GM23338 (cell line): ENCODE data around the gene ERN1. TPM values are rescaled to one million over a fixed set of nuclear protein-coding genes. Genes with fewer than 3 reads are reported as not detected.

Source experiments
- ATAC-seq: fragments of 200-7000 bp; cut with Tn5 transposase; 3 replicates; pipeline ENCODE4 v1.9.1; 2020
- DNase-seq: peaks from one replicate; pipeline ENCODE4 v3.0.0-alpha.2; 2015; ENCODE audit warnings: low spot score
- H2AFZ ChIP-seq: fragments of 200-600 bp; sonication (generic); 2 replicates; pipeline ENCODE4 v1.8.0; 2016; ENCODE audit warnings: antibody characterized with exemption, mild to moderate bottlenecking, moderate library complexity
- H3F3A ChIP-seq: fragments of 200-600 bp; sonication (generic); replicated peaks from 2 replicates; pipeline ENCODE4 v1.8.0; 2017; ENCODE audit warnings: antibody characterized with exemption, mixed run types, low read depth
- H3K27ac ChIP-seq: fragments of 200-600 bp; sonication (generic); 2 replicates; pipeline ENCODE4 v1.6.1; 2016; ENCODE audit warnings: low read depth
- H3K27me3 ChIP-seq: fragments of 200-600 bp; sonication (generic); 2 replicates; pipeline ENCODE4 v1.8.0; 2016; ENCODE audit warnings: mild to moderate bottlenecking, mixed run types, moderate library complexity; ENCODE audit not compliant: insufficient read depth
- H3K36me3 ChIP-seq: fragments of 200-600 bp; sonication (generic); 2 replicates; pipeline ENCODE4 v1.8.0; 2016; ENCODE audit warnings: mild to moderate bottlenecking; ENCODE audit not compliant: insufficient read depth
- H3K4me1 ChIP-seq: fragments of 200-600 bp; sonication (generic); 2 replicates; pipeline ENCODE4 v1.8.0; 2016; ENCODE audit warnings: mild to moderate bottlenecking, moderate library complexity; ENCODE audit not compliant: insufficient read depth
- H3K4me2 ChIP-seq: fragments of 200-600 bp; sonication (generic); 2 replicates; pipeline ENCODE4 v1.7.1; 2017; ENCODE audit warnings: mixed run types
- H3K4me3 ChIP-seq: fragments of 200-600 bp; sonication (generic); 2 replicates; pipeline ENCODE4 v1.6.1; 2016; ENCODE audit warnings: mixed run types
- H3K79me2 ChIP-seq: fragments of 200-600 bp; sonication (generic); replicated peaks from 2 replicates; pipeline ENCODE4 v1.8.0; 2017; ENCODE audit warnings: mild to moderate bottlenecking; ENCODE audit not compliant: insufficient read depth
- H3K9me2 ChIP-seq: fragments of 200-600 bp; sonication (generic); 2 replicates; pipeline ENCODE4 v1.8.0; 2017; ENCODE audit not compliant: insufficient read depth
- H4K20me1 ChIP-seq: fragments of 200-600 bp; sonication (generic); replicated peaks from 2 replicates; pipeline ENCODE4 v1.8.0; 2017; ENCODE audit warnings: mild to moderate bottlenecking; ENCODE audit not compliant: insufficient read depth
- H3K27ac Mint-ChIP-seq: 2 replicates; pipeline ENCODE4 v1.8.0; 2020; ENCODE audit warnings: inconsistent platforms, mild to moderate bottlenecking, moderate library complexity, mixed read lengths
- H3K27me3 Mint-ChIP-seq: 3 replicates; pipeline ENCODE4 v1.8.0; 2022; ENCODE audit warnings: low read depth, mild to moderate bottlenecking, moderate library complexity, mixed read lengths, inconsistent platforms; ENCODE audit not compliant: insufficient read depth, poor library complexity
- H3K36me3 Mint-ChIP-seq: 3 replicates; pipeline ENCODE4 v1.8.0; 2021; ENCODE audit warnings: low read depth, mild to moderate bottlenecking, inconsistent platforms, moderate library complexity, mixed read lengths
- H3K4me1 Mint-ChIP-seq: 3 replicates; pipeline ENCODE4 v1.8.0; 2020; ENCODE audit warnings: mild to moderate bottlenecking, inconsistent platforms, mixed read lengths
- H3K4me3 Mint-ChIP-seq: 3 replicates; pipeline ENCODE4 v1.8.0; 2021; ENCODE audit warnings: moderate library complexity, mild to moderate bottlenecking, inconsistent platforms, mixed read lengths
- H3K9me3 Mint-ChIP-seq: 3 replicates; pipeline ENCODE4 v1.8.0; 2020; ENCODE audit warnings: moderate library complexity, mild to moderate bottlenecking, inconsistent platforms, mixed read lengths
- CREB1 ChIP-seq: fragments of 250-450 bp; sonication (Bioruptor Pico); IDR thresholded peaks from 2 replicates; pipeline ENCODE4 v1.5.0; 2020; ENCODE audit warnings: low read depth, mild to moderate bottlenecking, moderate library complexity
- EZH2 ChIP-seq: fragments of 200-600 bp; sonication (generic); IDR thresholded peaks from one replicate; pipeline ENCODE4 v1.8.0; 2017; ENCODE audit warnings: antibody characterized with exemption, mild to moderate bottlenecking, low read depth; ENCODE audit not compliant: unreplicated experiment
- EZH2phosphoT487 ChIP-seq: fragments of 200-600 bp; sonication (generic); IDR thresholded peaks from one replicate; pipeline ENCODE4 v1.8.1; 2018; ENCODE audit warnings: antibody characterized with exemption; ENCODE audit not compliant: unreplicated experiment
- JUNB ChIP-seq: IDR thresholded peaks from one replicate; pipeline ENCODE4 v1.6.1; 2016; ENCODE audit warnings: antibody characterized with exemption; ENCODE audit not compliant: unreplicated experiment
- NANOG ChIP-seq: IDR thresholded peaks from 2 replicates; pipeline ENCODE4 v1.6.1; 2016; ENCODE audit warnings: antibody characterized with exemption, borderline replicate concordance
- POLR2AphosphoS5 ChIP-seq: IDR thresholded peaks from 2 replicates; pipeline ENCODE4 v1.6.1; 2016; ENCODE audit warnings: antibody characterized with exemption, low read depth
- STAT1 ChIP-seq: IDR thresholded peaks from one replicate; pipeline ENCODE4 v1.6.1; 2016; ENCODE audit warnings: antibody characterized with exemption; ENCODE audit not compliant: unreplicated experiment
- ZNF114 ChIP-seq: fragments of 250-450 bp; sonication (Bioruptor Pico); IDR thresholded peaks from 2 replicates; pipeline ENCODE4 v1.5.0; 2020; ENCODE audit warnings: mild to moderate bottlenecking, moderate library complexity
- ZNF331 ChIP-seq: fragments of 250-450 bp; sonication (Bioruptor Pico); IDR thresholded peaks from 2 replicates; pipeline ENCODE4 v1.5.0; 2020; ENCODE audit warnings: low read depth, mild to moderate bottlenecking, moderate library complexity
- polyA plus RNA-seq: library from polyadenylated mRNA; unstranded; fragments of >200 nt; fragmentation: Nextera tagmentation; extraction: Ambion mirVana; gene quantifications from 2 replicates; pipeline ENCODE4 v1.2.1, GENCODE V29; 2016
- total RNA-seq: library from RNA; depleted of rRNA; stranded (reverse); fragments of >200 nt; shearing (Covaris generic); gene quantifications from 2 replicates; pipeline ENCODE4 v1.2.3, GENCODE V29; 2014
- TF ChIP-seq, protein P1 (sequence below): IDR thresholded peaks from one replicate; pipeline ENCODE4 v1.6.1; 2018; ENCODE audit warnings: antibody characterized with exemption; ENCODE audit not compliant: unreplicated experiment
- TF ChIP-seq, protein P2 (sequence below): fragments of 250-450 bp; sonication (Bioruptor Pico); IDR thresholded peaks from 2 replicates; pipeline ENCODE4 v1.5.0; 2020; ENCODE audit warnings: mild to moderate bottlenecking, moderate library complexity
- TF ChIP-seq, protein P3 (sequence below), 2 experiments: fragments of 200-600 bp in 1 of 2; sonication (generic) in 1 of 2; conservative IDR thresholded peaks; 2 replicates each; pipeline versions ENCODE4 v1.5.1 to v1.6.1; 2016 to 2017; ENCODE audit warnings: antibody characterized with exemption in 2 of 2, low read depth in 2 of 2, mild to moderate bottlenecking in 2 of 2, moderate library complexity in 1 of 2
- TF ChIP-seq, protein P4 (sequence below): IDR thresholded peaks from 2 replicates; pipeline ENCODE4 v1.6.1; 2016; ENCODE audit warnings: antibody characterized with exemption

The ERN1 gene
- total and polyA plus RNA-seq, 2 experiments from 2014 or later: 5.9 to 7.5 TPM

DNA sequence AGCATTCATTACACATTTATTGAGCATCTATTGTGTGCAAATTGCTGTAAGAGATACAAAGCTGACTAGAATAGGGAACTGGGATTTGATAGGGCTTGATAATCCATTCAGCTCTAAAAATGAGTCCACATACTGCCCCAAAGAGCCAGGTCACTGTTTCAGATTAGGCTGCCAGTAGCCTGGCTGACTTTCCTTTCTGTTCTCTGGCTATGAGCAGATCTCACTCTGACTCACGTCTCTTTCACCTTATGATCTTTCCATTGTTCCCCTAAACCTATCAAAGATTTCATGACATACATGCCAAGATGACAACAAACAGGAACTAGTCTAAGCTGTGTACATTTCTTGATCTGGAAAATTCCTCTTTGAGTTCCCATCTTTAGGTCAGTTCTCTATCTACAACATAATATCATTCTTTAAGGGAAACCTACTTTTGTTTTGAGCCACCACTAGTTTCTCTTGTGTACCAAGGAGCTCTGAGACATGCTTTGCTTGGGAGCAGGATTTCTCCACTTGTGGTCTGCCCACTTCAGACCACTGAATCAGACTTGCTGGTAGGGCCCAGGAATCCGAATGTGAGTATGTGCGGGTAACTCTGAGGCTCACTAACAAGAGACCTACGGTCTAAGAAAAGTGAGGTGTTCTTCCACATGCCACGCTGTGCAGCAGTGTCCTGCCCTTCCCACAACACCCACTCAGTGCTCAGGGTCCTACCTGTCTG is 68.6 kb downstream of the ERN1 start:
- H3K27me3 ChIP-seq: no peaks in the 10 kb centered on the region
- peaks cover 8% of the 10 kb centered on the region for H3K27me3 Mint-ChIP-seq
- H3K4me1 Mint-ChIP-seq: peaks cover 22% of the 10 kb centered on the region
- H3K36me3 Mint-ChIP-seq: peaks cover 8% of the 10 kb centered on the region; the same call in 2 of the 3 replicates
- ATAC-seq: no peak
- no peak overlapping the region for H3K27ac ChIP-seq
- H3K79me2 ChIP-seq: no peaks in the 10 kb centered on the region
- no peaks in the 10 kb centered on the region for H4K20me1 ChIP-seq
- no peaks in the 10 kb centered on the region; the same call in 2 of the 3 replicates for H3K9me3 Mint-ChIP-seq
- H3F3A ChIP-seq: 0 out of 2 replicates have a peak, but pooled peaks cover 3% of the 10 kb centered on the region
- H3K4me1 ChIP-seq: peaks cover 7% of the 10 kb centered on the region
- H3K36me3 ChIP-seq: no peaks in the 10 kb centered on the region
- H3K4me3 ChIP-seq: no peak overlapping the region
- DNase-seq: no peak
- H2AFZ ChIP-seq: no peak overlapping the region
- H3K9me2 ChIP-seq: 0 out of 2 replicates have a peak, but pooled peaks cover 2% of the 10 kb centered on the region
- H3K27ac Mint-ChIP-seq: no peak overlapping the region
- TF ChIP-seq, protein P1, sequence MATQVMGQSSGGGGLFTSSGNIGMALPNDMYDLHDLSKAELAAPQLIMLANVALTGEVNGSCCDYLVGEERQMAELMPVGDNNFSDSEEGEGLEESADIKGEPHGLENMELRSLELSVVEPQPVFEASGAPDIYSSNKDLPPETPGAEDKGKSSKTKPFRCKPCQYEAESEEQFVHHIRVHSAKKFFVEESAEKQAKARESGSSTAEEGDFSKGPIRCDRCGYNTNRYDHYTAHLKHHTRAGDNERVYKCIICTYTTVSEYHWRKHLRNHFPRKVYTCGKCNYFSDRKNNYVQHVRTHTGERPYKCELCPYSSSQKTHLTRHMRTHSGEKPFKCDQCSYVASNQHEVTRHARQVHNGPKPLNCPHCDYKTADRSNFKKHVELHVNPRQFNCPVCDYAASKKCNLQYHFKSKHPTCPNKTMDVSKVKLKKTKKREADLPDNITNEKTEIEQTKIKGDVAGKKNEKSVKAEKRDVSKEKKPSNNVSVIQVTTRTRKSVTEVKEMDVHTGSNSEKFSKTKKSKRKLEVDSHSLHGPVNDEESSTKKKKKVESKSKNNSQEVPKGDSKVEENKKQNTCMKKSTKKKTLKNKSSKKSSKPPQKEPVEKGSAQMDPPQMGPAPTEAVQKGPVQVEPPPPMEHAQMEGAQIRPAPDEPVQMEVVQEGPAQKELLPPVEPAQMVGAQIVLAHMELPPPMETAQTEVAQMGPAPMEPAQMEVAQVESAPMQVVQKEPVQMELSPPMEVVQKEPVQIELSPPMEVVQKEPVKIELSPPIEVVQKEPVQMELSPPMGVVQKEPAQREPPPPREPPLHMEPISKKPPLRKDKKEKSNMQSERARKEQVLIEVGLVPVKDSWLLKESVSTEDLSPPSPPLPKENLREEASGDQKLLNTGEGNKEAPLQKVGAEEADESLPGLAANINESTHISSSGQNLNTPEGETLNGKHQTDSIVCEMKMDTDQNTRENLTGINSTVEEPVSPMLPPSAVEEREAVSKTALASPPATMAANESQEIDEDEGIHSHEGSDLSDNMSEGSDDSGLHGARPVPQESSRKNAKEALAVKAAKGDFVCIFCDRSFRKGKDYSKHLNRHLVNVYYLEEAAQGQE: no peak
- TF ChIP-seq NANOG (no peak), ZNF331 (CRISPR knock-in tag) (no peak), EZH2 (no peak), CREB1 (CRISPR knock-in tag) (no peak), STAT1 (no peak), JUNB (no peak), ZNF114 (no peak), POLR2AphosphoS5 (no peak), EZH2phosphoT487 (no peak)
- TF ChIP-seq, protein P2, sequence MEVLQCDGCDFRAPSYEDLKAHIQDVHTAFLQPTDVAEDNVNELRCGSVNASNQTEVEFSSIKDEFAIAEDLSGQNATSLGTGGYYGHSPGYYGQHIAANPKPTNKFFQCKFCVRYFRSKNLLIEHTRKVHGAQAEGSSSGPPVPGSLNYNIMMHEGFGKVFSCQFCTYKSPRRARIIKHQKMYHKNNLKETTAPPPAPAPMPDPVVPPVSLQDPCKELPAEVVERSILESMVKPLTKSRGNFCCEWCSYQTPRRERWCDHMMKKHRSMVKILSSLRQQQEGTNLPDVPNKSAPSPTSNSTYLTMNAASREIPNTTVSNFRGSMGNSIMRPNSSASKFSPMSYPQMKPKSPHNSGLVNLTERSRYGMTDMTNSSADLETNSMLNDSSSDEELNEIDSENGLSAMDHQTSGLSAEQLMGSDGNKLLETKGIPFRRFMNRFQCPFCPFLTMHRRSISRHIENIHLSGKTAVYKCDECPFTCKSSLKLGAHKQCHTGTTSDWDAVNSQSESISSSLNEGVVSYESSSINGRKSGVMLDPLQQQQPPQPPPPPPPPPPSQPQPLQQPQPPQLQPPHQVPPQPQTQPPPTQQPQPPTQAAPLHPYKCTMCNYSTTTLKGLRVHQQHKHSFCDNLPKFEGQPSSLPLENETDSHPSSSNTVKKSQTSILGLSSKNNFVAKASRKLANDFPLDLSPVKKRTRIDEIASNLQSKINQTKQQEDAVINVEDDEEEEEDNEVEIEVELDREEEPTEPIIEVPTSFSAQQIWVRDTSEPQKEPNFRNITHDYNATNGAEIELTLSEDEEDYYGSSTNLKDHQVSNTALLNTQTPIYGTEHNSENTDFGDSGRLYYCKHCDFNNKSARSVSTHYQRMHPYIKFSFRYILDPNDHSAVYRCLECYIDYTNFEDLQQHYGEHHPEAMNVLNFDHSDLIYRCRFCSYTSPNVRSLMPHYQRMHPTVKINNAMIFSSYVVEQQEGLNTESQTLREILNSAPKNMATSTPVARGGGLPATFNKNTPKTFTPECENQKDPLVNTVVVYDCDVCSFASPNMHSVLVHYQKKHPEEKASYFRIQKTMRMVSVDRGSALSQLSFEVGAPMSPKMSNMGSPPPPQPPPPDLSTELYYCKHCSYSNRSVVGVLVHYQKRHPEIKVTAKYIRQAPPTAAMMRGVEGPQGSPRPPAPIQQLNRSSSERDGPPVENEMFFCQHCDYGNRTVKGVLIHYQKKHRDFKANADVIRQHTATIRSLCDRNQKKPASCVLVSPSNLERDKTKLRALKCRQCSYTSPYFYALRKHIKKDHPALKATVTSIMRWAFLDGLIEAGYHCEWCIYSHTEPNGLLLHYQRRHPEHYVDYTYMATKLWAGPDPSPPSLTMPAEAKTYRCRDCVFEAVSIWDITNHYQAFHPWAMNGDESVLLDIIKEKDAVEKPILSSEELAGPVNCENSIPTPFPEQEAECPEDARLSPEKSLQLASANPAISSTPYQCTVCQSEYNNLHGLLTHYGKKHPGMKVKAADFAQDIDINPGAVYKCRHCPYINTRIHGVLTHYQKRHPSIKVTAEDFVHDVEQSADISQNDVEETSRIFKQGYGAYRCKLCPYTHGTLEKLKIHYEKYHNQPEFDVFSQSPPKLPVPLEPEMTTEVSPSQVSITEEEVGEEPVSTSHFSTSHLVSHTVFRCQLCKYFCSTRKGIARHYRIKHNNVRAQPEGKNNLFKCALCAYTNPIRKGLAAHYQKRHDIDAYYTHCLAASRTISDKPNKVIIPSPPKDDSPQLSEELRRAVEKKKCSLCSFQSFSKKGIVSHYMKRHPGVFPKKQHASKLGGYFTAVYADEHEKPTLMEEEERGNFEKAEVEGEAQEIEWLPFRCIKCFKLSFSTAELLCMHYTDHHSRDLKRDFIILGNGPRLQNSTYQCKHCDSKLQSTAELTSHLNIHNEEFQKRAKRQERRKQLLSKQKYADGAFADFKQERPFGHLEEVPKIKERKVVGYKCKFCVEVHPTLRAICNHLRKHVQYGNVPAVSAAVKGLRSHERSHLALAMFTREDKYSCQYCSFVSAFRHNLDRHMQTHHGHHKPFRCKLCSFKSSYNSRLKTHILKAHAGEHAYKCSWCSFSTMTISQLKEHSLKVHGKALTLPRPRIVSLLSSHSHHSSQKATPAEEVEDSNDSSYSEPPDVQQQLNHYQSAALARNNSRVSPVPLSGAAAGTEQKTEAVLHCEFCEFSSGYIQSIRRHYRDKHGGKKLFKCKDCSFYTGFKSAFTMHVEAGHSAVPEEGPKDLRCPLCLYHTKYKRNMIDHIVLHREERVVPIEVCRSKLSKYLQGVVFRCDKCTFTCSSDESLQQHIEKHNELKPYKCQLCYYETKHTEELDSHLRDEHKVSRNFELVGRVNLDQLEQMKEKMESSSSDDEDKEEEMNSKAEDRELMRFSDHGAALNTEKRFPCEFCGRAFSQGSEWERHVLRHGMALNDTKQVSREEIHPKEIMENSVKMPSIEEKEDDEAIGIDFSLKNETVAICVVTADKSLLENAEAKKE (CRISPR knock-in tag): no peak
- TF ChIP-seq, protein P3, sequence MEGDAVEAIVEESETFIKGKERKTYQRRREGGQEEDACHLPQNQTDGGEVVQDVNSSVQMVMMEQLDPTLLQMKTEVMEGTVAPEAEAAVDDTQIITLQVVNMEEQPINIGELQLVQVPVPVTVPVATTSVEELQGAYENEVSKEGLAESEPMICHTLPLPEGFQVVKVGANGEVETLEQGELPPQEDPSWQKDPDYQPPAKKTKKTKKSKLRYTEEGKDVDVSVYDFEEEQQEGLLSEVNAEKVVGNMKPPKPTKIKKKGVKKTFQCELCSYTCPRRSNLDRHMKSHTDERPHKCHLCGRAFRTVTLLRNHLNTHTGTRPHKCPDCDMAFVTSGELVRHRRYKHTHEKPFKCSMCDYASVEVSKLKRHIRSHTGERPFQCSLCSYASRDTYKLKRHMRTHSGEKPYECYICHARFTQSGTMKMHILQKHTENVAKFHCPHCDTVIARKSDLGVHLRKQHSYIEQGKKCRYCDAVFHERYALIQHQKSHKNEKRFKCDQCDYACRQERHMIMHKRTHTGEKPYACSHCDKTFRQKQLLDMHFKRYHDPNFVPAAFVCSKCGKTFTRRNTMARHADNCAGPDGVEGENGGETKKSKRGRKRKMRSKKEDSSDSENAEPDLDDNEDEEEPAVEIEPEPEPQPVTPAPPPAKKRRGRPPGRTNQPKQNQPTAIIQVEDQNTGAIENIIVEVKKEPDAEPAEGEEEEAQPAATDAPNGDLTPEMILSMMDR (conservative IDR thresholded peaks at IDR 0.05; ENCODE audit: low read depth in 2 of 2): no peak
- TF ChIP-seq, protein P4, sequence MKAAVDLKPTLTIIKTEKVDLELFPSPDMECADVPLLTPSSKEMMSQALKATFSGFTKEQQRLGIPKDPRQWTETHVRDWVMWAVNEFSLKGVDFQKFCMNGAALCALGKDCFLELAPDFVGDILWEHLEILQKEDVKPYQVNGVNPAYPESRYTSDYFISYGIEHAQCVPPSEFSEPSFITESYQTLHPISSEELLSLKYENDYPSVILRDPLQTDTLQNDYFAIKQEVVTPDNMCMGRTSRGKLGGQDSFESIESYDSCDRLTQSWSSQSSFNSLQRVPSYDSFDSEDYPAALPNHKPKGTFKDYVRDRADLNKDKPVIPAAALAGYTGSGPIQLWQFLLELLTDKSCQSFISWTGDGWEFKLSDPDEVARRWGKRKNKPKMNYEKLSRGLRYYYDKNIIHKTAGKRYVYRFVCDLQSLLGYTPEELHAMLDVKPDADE: no peak
- H3K4me2 ChIP-seq: no peak overlapping the region
- no peak overlapping the region for H3K4me3 Mint-ChIP-seq
